Hippocampal formation (tissue), 2 donors: ENCODE measurements around the gene MRTFA.
"Not testable (repeated sequence)": the region's sequence is repeated elsewhere in the genome, so short reads cannot be mapped to it uniquely, and the experiment has no call there.

Source experiments
- DNase-seq, 2 donors: peaks; one replicate each; lab custom pipeline; 2025; lab: John Stamatoyannopoulos, UW

MRTFA gene

GRCh38 chr22:40659166-40659565 lies 22.6 kb upstream of the MRTFA start:
- DNase-seq: no peak

GRCh38 chr22:40656651-40657050 lies 20.1 kb upstream of the MRTFA start:
- DNase-seq: not testable (repeated sequence)

- not testable (repeated sequence) for DNase-seq
These were observed 19.4 kb upstream of the MRTFA start for GRCh38 chr22:40655941-40656340.

GRCh38 chr22:40654522-40655167 lies 18.1 kb upstream of the MRTFA start:
- DNase-seq: peak; percentile 25 to 63

- DNase-seq: no peak
These were observed 16.8 kb upstream of the MRTFA start for GRCh38 chr22:40653361-40653760.

GRCh38 chr22:40651563-40652501 lies 15.3 kb upstream of the MRTFA start:
- peak; percentile 97 to 99 for DNase-seq

- DNase-seq: no peak
These were observed 14.5 kb upstream of the MRTFA start for GRCh38 chr22:40651057-40651456.

GRCh38 chr22:40648386-40648785 lies 11.9 kb upstream of the MRTFA start:
- no peak for DNase-seq

GRCh38 chr22:40645579-40646197 lies 9.2 kb upstream of the MRTFA start:
- no peak for DNase-seq

- DNase-seq: no peak
These were observed 5.8 kb upstream of the MRTFA start for GRCh38 chr22:40642316-40642715.

- no peak for DNase-seq
These were observed 4.8 kb upstream of the MRTFA start for GRCh38 chr22:40641269-40641668.

- DNase-seq: no peak
These were observed 1.7 kb upstream of the MRTFA start for GRCh38 chr22:40638261-40638660.

- DNase-seq: no peak
These were observed 948 bp upstream of the MRTFA start for GRCh38 chr22:40637183-40638150.

- DNase-seq: no peak
These were observed 559 bp downstream of the MRTFA start for GRCh38 chr22:40635940-40636379.

GRCh38 chr22:40635043-40635939 lies 1.2 kb downstream of the MRTFA start:
- no peak for DNase-seq

GRCh38 chr22:40634119-40634903 lies 2.2 kb downstream of the MRTFA start:
- no peak for DNase-seq

- no peak for DNase-seq
These were observed 3.5 kb downstream of the MRTFA start for GRCh38 chr22:40633036-40633435.

GRCh38 chr22:40631925-40632324 lies 4.6 kb downstream of the MRTFA start:
- DNase-seq: no peak

GRCh38 chr22:40628354-40629042 lies 8.0 kb downstream of the MRTFA start:
- no peak for DNase-seq
